GM18511 (cell line): ENCODE results near the gene CCDC88B.
A peak's percentile ranks its signal among the peaks of the same experiment; 100 is the strongest.
"Not testable (repeated sequence)": the region's sequence is repeated elsewhere in the genome, so short reads cannot be mapped to it uniquely, and the experiment has no call there.

Source experiments
- ATAC-seq: cut with Tn5 transposase; IDR thresholded peaks from one replicate; pipeline ENCODE4 v1.9.1; 2021; ENCODE audit warnings: mild to moderate bottlenecking, moderate library complexity; ENCODE audit not compliant: unreplicated experiment

Gene CCDC88B

DNA sequence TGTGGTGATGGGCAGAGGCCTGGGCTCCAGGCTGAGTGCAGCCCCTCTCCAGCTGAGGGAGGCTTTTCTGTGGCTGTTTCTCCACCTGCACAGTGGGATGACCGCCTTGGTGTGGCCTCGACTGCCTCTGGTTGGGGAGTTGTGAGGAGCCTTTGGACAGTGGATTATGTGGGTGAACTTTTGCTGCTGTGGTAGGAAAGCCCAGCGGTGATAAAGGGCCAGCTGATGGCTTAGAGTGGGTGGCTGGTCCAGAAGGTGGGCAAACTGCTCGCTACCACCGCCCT, 36.0 kb upstream of the CCDC88B start:
- ATAC-seq: no peak

DNA sequence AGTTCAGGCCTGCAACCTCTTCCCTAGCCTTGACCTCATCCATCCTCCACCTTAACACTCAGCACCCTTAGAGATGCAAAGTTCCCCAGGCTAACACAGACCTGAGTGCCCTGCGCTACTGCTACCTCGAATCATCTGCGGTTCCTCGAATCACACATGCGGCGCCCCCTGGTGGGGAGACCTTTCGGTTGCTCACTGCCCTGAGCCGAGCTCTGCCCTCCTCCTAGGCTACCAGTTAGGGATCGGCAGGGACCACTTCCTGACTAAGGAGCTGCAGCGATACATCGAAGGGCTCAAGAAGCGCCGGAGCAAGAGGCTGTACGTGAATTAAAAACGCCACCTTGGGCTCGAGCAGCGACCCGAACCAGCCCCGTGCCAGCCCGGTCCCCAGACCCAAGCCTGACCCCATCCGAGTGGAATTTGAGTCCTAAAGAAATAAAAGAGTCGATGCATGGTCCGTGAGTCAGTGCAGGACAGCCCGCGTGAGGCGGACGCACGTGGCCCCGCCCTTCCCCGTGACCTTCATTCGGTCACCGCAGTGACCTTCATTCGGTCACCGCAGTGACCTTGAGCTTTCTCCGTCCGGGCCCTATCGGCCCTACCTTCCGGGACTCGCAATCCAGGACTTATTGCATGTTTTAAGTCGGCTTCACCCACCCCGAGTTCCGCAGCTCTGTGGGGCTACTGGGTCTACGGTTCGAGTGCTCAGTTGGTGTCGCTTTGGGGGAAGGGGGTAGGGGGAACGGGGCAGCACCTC, 35.5 kb upstream of the CCDC88B start:
- ATAC-seq: peak; percentile 41

DNA sequence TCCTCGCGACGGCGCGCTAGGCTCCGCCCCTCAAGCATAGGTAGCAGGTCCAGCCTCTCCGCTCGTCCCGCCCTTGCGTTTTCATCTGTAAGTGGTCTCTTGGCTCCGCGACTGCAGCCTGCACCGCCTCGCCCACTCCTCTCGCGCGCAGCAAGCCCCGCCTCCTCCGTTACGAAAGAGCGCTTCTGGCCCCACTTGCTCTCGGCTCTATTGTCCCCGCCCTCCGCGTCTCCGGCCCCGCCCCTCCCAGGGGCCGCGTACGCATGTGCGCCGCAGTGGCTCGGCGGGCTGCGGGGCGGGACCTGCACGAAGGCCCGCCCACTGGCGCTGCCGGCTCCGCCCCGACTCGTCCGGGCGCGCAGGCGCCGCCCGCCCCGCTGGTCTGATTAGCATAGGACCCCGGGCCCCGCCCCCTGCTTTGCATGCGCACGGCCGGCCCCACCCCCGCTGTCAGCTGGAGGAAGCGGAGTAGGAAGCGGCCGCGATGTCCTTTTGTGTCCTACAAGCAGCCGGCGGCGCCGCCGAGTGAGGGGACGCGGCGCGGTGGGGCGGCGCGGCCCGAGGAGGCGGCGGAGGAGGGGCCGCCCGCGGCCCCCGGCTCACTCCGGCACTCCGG, 34.8 kb upstream of the CCDC88B start, which contains the start of gene ESRRA:
Gene ESRRA (plus strand): TSS at position 450 of the 616 bp plus-strand sequence. CDS start 1,656 bp downstream, outside the sequence.
- ATAC-seq: peak; percentile 63

DNA sequence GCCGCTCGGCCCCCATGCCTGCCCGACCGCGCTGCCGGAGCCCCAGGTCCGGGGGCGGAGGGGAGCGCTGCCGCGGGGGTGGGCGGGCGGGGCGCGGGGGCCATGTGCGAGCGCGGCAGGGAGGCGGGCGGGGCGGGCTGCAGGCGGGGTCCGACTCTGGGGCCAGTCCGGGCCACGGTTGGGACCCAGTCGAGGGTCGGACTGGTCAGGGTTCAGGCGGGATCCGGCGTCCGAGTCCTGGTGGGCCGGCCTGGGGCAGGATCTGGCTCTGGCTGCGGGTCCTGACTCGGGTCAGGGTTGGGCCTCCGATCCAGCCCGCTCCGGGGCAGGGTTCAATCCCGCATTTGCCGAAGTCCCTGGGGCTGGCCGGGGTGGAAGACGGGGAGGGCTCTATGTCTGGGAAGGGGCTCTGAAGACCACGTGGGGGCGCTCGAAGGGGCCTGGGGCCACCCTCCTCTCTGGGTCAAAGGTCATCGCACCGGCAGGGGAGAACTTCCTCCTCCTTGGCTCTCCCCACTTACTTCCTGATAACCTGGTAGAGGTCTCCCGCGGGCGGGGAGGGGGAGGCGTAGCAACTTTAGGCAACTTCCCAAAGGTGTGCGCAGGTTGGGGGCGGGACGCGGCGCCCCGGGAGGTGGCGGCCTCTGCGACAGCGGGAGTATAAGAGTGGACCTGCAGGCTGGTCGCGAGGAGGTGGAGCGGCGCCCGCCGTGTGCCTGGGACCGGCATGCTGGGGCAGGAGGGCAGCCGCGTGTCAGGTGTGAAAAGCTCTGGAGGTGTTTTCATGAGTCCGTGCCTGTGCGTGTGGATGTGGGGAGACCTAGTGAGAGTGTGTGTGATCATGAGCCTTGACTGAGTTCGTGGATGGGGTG, 34.1 kb upstream of the CCDC88B start:
- ATAC-seq: peak; percentile 34

DNA sequence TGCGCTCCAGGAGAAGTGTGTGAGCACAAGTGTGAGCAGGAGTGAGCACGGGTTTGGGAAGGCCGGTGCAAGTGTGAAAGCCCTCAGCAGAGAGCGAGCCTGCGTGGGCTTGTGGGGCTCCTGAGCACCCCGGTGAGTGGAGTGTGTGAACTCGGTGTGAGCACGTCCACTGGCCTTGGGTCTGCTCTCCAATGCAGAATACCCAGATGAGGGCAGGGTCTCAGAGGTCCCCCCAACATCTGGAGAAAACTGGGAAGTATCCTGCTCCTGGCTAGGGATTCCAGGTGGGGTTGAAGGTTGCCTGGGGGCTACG, 33.5 kb upstream of the CCDC88B start:
- no peak for ATAC-seq

DNA sequence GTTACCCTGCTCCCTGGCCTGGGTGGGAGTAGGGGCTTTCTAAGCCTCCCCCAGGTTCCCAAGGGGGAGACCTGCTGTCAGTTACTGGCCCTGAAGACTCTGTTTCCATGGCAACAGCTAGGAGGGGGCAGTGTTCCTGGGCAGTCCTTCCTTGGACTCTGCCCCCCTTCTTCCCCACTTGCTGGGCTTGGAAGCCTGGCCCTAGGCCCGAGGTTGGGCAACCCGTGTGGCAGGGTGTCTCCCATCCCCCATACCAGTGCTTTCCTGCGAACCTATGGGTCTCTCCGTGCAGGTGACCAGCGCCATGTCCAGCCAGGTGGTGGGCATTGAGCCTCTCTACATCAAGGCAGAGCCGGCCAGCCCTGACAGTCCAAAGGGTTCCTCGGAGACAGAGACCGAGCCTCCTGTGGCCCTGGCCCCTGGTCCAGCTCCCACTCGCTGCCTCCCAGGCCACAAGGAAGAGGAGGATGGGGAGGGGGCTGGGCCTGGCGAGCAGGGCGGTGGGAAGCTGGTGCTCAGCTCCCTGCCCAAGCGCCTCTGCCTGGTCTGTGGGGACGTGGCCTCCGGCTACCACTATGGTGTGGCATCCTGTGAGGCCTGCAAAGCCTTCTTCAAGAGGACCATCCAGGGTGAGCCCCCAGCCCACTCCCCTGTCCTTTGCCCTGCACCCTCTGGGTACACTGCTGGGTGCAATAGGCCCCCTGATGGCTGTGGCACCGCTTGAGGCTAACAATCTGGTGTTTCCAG, 33.0 kb upstream of the CCDC88B start:
- no peak for ATAC-seq

DNA sequence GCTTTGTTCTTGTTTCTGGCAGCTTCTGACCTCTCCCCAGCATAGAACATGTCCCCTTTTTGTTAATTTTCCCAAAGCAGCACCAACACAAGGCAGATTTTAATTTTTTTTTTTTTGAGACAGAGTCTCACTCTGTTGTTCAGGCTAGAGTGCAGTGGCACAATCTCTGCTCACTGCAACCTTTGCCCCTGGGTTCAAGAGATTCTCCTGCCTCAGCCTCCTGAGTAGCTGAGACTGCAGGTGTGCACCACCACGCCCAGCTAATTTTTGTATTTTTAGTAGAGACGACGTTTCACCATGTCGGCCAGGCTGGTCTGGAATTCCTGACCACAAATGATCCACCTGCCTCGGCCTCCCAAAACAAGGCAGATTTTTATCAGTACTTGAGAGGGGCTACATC, 32.2 kb upstream of the CCDC88B start:
- ATAC-seq: not testable (repeated sequence)

DNA sequence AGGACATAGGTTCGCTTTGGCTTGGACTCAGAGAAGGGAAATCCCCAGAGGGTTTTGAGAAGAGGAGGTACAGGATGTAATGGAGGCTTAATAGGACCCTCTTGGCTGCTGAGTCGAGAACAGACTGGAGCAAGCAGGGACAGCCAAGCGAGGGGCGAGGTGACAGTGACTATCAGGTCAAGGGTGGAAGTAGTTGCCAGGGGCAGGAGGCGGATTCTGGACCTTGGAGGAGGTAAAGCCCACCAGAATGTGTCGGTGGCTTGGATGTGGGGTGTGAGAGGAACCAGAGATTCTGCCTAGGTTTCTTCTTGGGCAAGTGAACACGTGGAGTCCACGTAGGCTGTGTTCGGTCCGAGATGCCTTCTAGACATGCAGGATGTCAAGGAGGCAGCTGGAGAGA, 27.1 kb upstream of the CCDC88B start:
- no peak for ATAC-seq

DNA sequence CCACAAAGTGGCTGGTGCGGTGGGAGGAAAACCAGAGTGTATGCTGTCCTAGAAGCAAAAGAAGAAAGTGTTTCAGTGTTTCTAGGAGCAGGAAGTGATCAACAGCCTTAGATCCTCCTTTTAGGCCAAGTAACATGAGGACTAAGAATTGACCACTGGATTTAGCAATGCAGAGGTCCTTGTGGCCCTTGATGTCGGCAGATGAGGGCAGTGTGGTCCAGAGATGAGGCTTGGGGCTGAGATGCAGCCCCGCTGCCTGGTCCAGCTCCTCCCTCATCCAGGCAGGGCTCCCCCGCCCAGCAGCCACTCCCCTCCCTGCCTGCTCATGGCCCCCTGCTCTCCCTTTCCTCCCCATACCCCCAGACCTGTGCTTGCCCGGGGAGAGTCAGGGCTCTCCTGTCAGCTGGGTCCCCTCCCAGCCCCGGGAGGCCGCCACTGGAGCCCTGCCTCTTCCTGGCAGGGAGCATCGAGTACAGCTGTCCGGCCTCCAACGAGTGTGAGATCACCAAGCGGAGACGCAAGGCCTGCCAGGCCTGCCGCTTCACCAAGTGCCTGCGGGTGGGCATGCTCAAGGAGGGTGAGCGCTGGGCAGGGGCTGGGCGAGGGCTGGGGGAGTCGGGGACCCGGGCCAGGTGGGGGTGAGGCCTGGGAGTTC, 26.4 kb upstream of the CCDC88B start:
- no peak for ATAC-seq

DNA sequence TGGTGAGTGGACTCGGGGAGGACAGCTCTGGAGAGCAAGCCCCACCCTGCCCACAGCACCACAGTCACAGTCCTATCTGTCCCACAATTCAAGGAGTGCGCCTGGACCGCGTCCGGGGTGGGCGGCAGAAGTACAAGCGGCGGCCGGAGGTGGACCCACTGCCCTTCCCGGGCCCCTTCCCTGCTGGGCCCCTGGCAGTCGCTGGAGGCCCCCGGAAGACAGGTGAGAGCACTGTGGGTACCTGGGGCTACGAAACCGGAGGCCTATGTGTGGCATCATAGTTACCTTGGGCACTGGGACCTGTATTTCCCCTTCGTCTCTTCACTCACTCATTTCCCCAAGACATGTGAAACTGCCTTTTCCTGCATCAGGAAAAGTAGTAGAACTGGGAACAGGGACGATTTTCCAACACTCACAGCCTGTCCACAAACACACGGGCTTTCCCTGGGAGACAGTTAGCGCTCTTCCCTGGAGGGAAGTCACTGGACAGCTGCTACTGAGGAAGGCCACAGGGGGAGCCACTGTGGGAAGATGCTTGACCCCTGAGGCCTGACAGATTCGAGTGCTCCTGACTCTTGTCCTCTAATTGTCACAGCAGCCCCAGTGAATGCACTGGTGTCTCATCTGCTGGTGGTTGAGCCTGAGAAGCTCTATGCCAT, 25.7 kb upstream of the CCDC88B start:
- ATAC-seq: no peak

DNA sequence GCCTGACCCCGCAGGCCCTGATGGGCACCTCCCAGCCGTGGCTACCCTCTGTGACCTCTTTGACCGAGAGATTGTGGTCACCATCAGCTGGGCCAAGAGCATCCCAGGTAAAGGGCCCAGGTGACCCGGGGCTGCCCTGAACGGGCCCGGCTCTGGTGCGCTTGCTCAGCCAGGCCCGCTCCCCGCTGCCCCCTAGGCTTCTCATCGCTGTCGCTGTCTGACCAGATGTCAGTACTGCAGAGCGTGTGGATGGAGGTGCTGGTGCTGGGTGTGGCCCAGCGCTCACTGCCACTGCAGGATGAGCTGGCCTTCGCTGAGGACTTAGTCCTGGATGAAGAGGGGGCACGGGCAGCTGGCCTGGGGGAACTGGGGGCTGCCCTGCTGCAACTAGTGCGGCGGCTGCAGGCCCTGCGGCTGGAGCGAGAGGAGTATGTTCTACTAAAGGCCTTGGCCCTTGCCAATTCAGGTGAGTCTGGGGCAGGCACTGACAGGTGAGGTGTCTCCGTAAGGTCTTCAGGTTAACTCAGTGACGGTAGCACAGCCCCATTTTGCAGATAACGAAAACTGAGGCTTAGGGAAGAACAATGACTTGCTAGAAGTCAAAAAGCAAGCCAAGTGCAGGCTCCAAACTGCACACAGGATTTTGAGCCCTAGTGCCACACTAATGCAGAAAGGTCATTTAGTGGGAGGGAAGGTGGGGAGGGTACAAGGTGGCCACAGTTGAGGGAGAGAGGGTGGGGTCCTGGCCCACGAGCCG, 25.0 kb upstream of the CCDC88B start:
- ATAC-seq: no peak

DNA sequence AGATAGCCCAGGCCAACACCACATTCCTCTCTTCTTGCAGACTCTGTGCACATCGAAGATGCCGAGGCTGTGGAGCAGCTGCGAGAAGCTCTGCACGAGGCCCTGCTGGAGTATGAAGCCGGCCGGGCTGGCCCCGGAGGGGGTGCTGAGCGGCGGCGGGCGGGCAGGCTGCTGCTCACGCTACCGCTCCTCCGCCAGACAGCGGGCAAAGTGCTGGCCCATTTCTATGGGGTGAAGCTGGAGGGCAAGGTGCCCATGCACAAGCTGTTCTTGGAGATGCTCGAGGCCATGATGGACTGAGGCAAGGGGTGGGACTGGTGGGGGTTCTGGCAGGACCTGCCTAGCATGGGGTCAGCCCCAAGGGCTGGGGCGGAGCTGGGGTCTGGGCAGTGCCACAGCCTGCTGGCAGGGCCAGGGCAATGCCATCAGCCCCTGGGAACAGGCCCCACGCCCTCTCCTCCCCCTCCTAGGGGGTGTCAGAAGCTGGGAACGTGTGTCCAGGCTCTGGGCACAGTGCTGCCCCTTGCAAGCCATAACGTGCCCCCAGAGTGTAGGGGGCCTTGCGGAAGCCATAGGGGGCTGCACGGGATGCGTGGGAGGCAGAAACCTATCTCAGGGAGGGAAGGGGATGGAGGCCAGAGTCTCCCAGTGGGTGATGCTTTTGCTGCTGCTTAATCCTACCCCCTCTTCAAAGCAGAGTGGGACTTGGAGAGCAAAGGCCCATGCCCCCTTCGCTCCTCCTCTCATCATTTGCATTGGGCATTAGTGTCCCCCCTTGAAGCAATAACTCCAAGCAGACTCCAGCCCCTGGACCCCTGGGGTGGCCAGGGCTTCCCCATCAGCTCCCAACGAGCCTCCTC, 24.1 kb upstream of the CCDC88B start:
- not testable (repeated sequence) for ATAC-seq

DNA sequence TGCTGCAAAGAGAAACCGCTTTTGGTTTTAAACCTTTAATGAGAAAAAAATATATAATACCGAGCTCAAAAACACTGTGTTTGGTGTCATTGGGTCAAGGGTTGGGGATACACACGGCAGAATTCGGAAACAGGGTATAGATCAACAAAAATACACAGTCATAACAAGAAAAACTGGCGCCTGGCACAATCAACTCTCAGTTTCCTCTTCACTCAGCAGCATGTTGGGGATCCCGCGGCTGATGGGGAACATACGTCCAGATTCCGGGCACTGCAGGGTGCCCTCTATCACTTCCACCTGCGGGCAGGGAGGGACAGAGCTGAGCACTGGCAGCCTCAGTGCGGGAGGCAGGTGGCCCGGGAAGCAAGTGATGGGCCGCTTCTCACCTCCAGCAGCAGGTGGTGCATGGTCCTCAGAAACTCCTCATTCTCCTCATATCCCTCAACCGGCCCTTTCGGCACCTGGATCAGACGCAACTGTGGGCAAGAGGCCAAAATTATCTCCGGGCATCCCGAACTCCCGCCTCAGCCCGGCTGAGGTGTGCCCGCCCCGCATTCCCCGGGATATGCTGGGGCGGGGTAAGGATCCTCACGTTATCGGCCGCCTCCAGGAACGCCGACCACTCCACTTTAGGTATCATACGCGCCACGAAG, 23.2 kb upstream of the CCDC88B start:
- ATAC-seq: peak; percentile 3

DNA sequence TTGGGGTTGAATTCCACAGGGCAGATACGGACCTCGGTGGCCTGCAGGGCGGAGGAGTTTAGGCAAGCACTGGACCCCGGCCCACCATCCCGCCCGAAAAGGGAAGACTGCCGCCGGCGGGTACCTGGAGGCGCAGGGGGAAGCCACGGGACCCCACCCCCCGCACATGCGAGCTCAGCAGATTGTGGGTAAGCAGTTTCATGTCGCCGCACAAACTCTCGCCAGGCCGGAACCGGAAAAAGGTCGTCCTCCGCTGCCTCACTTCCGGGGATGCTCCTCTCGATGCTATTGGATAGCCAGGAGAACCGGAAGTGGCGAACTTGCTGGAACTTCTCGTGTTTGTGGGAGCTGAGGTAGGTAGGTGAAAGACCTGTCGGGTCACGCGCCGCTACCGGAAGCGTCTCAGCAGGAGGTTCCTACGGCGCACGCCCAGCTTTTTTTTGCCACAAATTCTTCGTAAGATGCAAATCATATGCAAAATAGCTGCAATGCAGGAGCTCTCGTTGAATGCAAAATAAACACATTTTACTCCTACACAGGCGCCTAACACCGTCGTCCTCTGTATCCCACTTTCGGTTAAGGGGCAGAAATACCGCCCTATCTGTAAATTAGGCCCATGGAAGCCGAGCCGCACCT, 22.6 kb upstream of the CCDC88B start, which contains the start of gene TRMT112:
Gene TRMT112 (minus strand): TSS at position 235 of the 636 bp plus-strand sequence. CDS start 33 bp downstream, at position 202.
- ATAC-seq: peak; percentile 70

DNA sequence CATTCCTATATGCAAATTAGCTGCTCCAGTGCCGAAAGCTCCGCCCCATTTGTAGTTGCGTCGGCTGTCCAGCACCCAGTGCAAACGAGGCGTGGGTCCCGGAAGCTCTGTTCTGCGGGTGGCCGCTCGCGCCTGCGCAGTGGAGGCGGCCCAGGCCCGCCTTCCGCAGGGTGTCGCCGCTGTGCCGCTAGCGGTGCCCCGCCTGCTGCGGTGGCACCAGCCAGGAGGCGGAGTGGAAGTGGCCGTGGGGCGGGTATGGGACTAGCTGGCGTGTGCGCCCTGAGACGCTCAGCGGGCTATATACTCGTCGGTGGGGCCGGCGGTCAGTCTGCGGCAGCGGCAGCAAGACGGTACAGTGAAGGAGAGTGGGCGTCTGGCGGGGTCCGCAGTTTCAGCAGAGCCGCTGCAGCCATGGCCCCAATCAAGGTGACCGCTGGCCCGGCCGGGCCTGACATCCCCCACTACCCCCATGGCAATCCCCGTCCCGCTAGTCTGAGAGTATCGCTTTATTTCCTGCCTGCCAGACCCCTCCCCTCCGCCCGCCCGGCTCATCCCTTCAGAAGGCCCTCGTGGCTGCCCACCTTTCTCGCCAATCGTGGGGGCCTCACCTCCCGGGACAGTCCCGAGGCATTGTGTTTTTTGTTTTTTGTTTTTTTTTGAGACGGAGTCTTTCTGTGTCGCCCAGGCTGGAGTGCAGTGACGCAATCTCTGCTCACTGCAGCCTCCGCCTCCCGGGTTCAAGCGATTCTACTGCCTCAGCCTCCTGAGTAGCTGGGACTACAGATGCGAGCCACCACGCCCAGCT, 21.8 kb upstream of the CCDC88B start, which contains the start of gene PRDX5:
Gene PRDX5 (plus strand): TSS at position 161 of the 805 bp plus-strand sequence. CDS start 95 bp downstream, at position 256.
- peak; percentile 77 for ATAC-seq
